Upper lobe of left lung (tissue), 4 donors: ENCODE results near the gene RAB6D.
"Not testable (repeated sequence)": the region's sequence is repeated elsewhere in the genome, so short reads cannot be mapped to it uniquely, and the experiment has no call there.

Experiments
- CTCF ChIP-seq, 6 experiments: fragments of 450-650 bp in 4 of 6; fragments of 200-600 bp in 2 of 6; sonication (generic) in 2 of 6; IDR thresholded peaks; one replicate each; pipeline ENCODE4 v1.5.1; 2016 to 2019; ENCODE audit warnings: antibody characterized with exemption in 6 of 6
- POLR2A ChIP-seq, 4 donors: fragments of 450-650 bp; IDR thresholded peaks; one replicate each; pipeline ENCODE4 v1.5.1; 2016 to 2017; ENCODE audit warnings: antibody characterized with exemption in 4 of 4, mild to moderate bottlenecking in 2 of 4

DNA sequence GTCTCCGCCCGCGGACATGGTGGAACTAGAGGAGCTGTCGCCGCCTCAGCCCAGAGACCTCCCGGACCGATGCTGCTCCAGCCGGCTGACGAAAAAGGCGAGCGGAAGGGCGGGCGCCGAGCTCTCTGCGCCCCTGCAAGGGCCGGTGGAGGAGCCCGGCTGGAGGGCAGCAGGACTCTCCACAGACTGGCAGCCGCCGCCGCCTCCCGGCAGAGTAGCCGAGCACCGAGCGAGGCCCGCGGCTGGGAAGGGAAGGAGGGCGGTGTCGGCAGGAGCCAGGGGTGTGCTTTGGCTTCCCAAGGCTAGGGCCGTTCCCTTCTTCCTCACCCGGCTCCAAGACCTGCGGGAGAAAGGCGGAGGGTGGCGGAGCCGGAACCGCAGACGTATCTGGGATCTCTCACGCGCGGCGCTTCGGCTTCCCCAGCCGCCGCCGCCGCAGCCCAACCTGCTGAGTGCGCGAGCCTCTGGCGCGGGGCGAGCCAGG is at the start of gene RAB6D:
- TF ChIP-seq CTCF, POLR2A (IDR thresholded peaks at IDR 0.05): not testable (repeated sequence)
